NCI-H446 (cell line): ENCODE results near the gene MADCAM1.

ENCODE experiments used
- DNase-seq, 2 experiments: peaks; one replicate each; lab custom pipeline; 2025; lab: John Stamatoyannopoulos, UW

MADCAM1 gene

DNA sequence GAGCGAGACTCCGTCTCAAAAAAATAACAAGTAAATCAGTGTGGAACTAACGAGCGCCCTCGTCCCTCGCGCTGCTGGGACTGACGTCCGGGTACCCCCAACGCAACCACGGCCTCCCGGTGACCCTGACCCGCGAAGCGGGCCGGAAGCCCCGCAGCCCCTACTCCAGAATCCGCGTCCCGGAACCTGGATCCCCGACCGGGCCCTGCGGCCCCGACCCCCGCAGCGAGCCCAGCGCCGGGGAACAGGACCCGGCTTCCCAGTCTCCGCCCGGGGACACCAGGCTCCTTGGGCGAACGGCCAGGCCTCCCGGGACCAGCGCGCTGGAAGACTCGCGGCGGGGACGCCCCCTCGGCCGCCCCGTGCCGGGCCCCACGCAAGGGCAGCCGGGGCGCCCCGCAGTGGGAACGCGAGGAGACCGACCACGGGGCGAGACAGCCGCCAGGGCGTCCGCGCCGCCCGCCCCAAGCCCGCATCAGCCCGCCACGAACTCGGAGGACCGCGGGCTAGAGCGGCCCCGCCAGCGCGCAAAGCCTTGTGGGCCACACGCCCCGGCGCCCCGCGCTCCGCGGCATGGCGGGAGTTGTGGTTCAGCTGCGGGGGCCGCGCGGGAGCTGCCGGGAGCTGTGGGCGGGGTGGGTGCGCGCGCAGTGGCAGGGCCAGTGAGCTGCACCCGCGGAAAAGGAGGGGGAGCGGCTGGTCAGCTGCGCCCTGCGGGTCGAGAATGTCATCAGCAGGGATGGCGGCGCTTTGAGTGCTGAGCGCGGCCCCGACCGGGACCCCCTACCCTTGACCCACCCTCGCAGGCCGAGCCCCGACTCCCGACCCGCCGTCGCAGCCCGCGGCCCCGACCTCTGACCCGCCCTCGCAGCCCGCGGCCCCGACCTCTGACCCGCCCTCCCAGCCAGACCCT is 7.5 kb upstream of the MADCAM1 start:
- peak; percentile 86 to 96 for DNase-seq

- no peak for DNase-seq
These were observed 6.7 kb upstream of the MADCAM1 start for GRCh38 chr19:489418-490196.

- DNase-seq = no peak
These were observed 5.0 kb upstream of the MADCAM1 start for GRCh38 chr19:491146-491741.

- no peak for DNase-seq
These were observed 4.2 kb upstream of the MADCAM1 start for GRCh38 chr19:492091-492531.

- no peak for DNase-seq
These were observed 2.7 kb upstream of the MADCAM1 start for GRCh38 chr19:493391-494170.

DNA sequence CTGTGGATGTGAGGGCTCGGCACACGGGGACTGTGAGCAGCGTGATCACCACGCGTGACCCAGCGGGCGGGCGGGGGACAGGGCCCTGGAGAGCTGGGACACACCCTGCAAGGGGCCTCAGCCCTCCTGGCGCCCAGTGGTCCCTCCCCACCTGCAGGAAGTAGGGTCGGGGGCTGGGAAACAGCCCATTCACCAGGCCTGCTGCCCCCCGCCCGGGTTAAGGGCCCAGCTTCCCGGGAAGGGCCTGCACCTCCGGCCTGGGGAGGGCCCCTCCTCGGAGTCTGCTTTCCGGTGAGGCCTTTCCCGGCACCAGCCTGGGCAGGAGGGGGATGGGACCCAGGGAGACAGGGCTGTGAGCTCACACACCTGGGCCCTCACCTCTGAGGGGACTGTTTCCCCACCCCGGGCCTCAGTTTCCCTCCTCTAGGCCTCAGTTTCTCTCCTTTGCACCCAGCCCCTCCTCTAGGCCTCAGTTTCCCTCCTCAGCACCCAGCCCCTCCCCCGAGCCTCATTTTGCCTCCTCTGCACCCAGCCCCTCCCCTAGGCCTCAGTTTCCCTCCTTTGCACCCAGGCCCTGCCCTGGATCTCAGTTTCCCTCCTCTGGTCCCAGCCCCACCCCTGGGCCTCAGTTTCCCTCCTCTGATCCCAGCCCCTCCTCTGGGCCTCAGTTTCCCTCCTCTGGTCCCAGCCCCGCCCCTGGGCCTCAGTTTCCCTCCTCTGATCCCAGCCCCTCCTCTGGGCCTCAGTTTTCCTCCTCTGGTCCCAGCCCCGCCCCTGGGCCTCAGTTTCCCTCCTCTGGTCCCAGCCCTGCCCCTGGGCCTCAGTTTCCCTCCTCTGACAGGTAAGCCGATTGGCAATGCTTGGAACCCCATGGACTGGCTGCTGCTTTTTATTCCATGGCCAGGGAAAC is 1.9 kb upstream of the MADCAM1 start:
- DNase-seq = no peak

DNA sequence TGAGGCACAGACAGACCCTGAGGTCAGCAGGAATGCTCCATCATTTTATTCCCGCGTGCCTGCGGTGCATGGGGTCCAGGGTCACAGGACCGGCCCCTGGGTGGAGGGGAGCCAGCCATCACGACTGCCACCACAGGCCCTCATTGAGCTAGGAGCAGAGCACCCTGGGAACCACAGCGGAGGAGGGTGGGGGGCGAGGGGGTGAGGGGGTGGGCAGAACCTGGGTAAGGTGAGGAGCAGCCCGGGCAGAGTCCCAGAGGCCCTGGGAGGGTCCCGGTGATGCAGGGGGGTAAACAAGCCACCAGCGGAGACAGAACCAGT is 1.2 kb upstream of the MADCAM1 start:
- DNase-seq = no peak

- peak; percentile 43 to 65 for DNase-seq
These were observed 729 bp upstream of the MADCAM1 start for GRCh38 chr19:495402-496111.

DNA sequence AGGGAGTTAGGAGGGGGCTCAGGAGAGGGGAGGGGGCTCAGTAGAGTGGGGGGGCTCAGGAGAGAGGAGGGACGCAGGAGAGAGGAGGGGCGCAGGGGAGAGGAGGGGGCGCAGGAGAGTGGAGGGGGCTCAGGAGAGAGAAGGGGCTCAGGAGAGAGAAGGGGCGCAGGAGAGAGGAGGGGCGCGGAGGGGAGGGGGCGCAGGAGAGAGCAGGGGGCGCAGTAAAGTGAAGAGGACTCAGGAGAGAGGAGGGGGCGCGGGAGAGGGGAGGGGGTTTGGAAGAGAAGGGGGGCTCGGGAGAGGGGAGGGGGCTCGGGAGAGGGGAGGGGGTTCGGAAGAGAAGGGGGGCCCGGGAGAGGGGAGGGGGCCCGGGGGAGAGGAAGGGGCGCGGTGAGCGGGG is 700 bp downstream of the MADCAM1 start:
- no peak for DNase-seq

DNA sequence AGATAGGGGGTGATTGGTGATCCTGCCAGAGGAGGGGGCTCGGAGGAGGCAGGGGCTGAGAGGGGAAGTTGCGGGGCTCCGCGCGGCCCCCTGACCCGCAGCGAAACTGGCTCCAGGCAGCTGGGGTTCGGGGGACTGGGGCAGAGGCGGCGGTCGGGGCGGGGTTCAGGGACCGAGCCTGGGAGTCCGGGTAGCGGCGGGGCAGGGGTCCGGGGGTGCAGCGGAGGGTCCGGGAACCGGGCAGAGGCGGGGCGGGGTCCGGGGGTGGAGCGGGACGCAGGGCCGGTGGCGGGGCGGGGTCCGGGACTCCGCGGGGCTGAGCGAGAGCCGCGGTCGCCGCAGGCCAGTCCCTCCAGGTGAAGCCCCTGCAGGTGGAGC is 1.2 kb downstream of the MADCAM1 start:
- DNase-seq = no peak

- no peak for DNase-seq
These were observed 1.7 kb downstream of the MADCAM1 start for GRCh38 chr19:497869-498510.

DNA sequence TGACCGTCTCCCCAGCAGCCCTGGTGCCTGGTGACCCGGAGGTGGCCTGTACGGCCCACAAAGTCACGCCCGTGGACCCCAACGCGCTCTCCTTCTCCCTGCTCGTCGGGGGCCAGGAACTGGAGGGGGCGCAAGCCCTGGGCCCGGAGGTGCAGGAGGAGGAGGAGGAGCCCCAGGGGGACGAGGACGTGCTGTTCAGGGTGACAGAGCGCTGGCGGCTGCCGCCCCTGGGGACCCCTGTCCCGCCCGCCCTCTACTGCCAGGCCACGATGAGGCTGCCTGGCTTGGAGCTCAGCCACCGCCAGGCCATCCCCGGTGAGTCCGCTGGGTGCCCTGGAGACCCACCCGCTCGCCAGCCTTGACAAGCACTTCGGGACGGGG is 2.2 kb downstream of the MADCAM1 start:
- no peak for DNase-seq

DNA sequence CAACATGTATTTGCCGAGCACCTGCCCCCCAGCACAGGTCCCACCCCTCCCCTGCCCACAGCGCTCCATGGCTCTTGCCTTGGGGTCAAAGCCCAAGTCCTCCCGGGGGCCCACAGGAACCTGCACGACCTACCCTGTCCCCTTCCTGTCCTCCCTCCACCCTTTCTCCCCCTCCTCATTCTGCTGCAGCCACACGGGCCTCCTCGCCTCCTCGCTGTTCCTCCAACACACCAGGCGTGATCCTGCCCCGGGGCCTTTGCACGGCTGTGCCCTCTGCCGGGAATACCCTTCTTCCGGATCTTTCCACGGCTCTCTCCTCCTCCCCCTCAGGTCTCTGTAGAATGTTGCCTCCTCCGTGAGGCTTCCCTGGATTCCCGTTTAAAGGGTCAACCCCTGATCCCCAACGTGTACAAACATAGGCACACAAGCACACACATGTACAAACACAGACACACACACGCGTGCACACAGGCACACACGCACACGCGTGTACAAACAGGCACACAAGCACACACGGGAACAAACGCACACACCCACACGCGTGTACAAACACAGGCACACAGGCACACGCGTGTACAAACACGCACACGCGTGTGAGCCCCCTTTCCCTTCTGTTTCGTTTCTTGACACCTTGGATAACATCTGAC is 2.8 kb downstream of the MADCAM1 start:
- DNase-seq = no peak

DNA sequence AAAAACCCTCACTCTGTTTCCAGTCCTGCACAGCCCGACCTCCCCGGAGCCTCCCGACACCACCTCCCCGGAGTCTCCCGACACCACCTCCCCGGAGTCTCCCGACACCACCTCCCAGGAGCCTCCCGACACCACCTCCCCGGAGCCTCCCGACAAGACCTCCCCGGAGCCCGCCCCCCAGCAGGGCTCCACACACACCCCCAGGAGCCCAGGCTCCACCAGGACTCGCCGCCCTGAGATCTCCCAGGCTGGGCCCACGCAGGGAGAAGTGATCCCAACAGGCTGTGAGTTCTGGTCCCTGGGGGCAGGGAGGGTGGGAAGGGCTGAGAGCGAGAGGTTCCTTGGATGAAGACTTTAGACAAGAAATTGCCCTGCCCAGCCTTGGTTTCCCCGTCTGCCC is 5.4 kb downstream of the MADCAM1 start:
- no peak for DNase-seq

DNA sequence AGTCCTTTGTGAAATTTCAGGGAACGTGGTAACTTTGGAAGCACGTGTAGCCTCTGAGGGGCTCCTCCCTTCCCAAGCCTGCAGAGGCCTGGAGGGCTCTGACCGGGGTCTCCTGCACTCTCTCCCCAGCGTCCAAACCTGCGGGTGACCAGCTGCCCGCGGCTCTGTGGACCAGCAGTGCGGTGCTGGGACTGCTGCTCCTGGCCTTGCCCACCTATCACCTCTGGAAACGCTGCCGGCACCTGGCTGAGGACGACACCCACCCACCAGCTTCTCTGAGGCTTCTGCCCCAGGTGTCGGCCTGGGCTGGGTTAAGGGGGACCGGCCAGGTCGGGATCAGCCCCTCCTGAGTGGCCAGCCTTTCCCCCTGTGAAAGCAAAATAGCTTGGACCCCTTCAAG is 8.3 kb downstream of the MADCAM1 start:
- no peak for DNase-seq

GRCh38 chr19:506404-507285 is 10.4 kb downstream of the MADCAM1 start:
- DNase-seq = peak; percentile 100

DNA sequence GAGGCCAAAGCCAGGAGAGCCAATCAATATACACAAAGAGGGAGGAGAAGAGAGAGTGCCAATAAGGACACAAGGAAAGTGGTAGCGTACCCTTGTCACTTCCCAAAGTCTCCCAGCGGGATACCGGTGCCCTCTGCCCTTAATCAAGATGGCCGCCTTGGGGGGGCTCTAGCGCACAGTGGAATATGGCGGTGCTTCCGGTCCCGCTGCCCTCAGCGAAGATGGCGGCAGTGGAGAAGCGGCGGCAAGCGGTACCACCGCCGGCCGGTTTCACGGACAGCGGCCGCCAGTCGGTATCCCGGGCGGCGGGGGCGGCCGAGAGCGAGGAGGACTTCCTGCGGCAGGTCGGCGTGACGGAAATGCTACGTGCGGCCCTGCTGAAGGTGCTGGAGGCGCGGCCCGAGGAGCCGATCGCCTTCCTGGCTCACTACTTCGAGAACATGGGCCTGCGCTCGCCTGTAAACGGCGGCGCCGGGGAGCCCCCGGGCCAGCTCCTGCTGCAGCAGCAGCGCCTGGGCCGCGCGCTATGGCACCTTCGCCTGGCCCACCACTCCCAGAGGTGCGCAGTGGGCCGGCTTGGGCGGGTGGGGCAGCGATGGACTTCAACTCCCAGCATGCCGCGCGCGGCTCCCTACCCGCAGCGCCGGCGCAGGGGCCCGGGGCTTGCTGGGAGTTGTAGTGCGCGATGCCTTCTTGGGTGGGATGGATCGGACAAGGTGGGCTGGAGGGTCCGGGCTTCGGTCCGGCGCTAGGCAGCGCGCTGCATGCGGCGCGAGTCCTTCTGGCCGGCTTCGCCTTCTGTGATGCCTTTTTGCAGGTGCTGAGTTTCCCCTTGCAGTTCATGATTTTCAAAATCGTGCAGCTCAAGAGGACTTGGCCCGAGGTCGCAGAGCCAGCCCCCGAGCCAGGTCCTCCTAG is 11.3 kb downstream of the MADCAM1 start, which contains the start of gene TPGS1:
TPGS1 (plus strand) TSS at position 212 of the 918 bp plus-strand sequence; CDS start at position 222, 10 bp downstream.
- peak; percentile 86 to 91 for DNase-seq
